ENCODE data around the gene TNFRSF11A. TPM values are rescaled to one million over a fixed set of nuclear protein-coding genes. Genes with fewer than 3 reads are reported as not detected.

TNFRSF11A gene
- total RNA-seq, 1 donor = not detected

DNA sequence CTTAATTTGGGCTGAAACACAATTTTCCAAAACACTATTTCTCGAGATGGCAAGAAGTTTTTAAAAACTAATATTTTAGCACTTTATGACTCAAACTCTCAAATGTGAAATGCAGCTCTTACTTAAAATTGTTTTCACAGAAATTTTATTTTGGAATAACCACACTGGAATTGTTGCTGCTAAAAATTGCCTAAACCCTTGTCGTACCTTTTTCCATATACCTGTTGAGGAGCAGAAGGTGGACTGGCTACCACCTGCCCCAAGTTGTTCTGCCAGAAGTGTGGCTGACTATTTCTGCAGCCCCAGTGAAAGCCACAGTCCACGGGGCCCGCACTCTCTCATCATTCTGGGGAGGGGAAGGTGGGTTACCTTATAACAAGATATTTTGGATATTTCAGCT is 23.4 kb downstream of the TNFRSF11A start:
- TF ChIP-seq, protein P1, sequence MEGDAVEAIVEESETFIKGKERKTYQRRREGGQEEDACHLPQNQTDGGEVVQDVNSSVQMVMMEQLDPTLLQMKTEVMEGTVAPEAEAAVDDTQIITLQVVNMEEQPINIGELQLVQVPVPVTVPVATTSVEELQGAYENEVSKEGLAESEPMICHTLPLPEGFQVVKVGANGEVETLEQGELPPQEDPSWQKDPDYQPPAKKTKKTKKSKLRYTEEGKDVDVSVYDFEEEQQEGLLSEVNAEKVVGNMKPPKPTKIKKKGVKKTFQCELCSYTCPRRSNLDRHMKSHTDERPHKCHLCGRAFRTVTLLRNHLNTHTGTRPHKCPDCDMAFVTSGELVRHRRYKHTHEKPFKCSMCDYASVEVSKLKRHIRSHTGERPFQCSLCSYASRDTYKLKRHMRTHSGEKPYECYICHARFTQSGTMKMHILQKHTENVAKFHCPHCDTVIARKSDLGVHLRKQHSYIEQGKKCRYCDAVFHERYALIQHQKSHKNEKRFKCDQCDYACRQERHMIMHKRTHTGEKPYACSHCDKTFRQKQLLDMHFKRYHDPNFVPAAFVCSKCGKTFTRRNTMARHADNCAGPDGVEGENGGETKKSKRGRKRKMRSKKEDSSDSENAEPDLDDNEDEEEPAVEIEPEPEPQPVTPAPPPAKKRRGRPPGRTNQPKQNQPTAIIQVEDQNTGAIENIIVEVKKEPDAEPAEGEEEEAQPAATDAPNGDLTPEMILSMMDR (IDR thresholded peaks at IDR 0.05; ENCODE audit: insufficient read depth, low read depth, low read length) = no peak
- DNase-seq (ENCODE audit: low read depth) = no peak
- H3K4me3 ChIP-seq (ENCODE audit: low read depth, low read length) = no peak overlapping the region

- no peak for DNase-seq (ENCODE audit: low read depth)
- no peak overlapping the region for H3K4me3 ChIP-seq (ENCODE audit: low read depth, low read length)
- TF ChIP-seq, protein P1 (IDR thresholded peaks at IDR 0.05; ENCODE audit: insufficient read depth, low read depth, low read length) = no peak
Measured at GRCh38 chr18:62353170-62353569, 28.1 kb downstream of the TNFRSF11A start.

DNA sequence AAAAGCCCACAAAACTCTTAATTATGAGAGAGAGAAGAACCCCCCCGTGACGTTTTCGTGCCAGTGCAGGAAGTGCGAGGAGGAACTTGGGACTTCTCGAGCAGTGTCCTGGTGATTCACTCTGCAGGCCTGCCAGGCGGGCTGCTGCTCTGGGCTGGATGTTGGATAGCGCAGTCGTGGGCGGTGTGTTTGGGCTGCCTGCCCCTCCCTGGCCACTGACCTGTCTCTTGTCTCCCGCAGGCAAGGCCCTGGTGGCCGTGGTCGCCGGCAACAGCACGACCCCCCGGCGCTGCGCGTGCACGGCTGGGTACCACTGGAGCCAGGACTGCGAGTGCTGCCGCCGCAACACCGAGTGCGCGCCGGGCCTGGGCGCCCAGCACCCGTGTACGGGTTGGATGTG is 29.0 kb downstream of the TNFRSF11A start:
- TF ChIP-seq, protein P1 (IDR thresholded peaks at IDR 0.05; ENCODE audit: insufficient read depth, low read depth, low read length) = no peak
- DNase-seq (ENCODE audit: low read depth) = no peak
- H3K4me3 ChIP-seq (ENCODE audit: low read depth, low read length) = no peak overlapping the region

GRCh38 chr18:62357079-62357719 is 32.1 kb downstream of the TNFRSF11A start:
- no peak overlapping the region for H3K4me3 ChIP-seq (ENCODE audit: low read depth, low read length)
- no peak for DNase-seq (ENCODE audit: low read depth)
- TF ChIP-seq, protein P1 (IDR thresholded peaks at IDR 0.05; ENCODE audit: insufficient read depth, low read depth, low read length) = no peak

DNA sequence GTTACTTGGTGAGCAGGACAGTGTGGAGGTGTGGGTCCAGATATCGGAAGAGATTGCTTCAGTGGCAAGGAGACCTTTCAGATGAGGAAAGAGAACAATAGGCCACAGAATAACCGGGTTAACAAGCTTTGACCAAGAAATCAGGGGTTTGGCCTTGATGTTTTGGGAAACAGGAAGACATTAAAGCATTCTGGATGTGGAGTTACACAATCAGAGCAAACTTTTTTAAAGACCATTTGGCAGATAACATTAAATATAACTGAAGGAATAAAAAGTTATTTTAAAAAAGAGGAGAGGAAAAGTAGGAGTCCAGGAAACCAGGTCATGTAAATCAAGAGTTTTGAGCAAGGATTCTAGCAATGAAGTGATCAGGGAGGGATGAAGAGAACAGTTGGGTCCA is 35.7 kb downstream of the TNFRSF11A start:
- no peak overlapping the region for H3K4me3 ChIP-seq (ENCODE audit: low read depth, low read length)
- TF ChIP-seq, protein P1 (IDR thresholded peaks at IDR 0.05; ENCODE audit: insufficient read depth, low read depth, low read length) = no peak
- DNase-seq (ENCODE audit: low read depth) = no peak

DNA sequence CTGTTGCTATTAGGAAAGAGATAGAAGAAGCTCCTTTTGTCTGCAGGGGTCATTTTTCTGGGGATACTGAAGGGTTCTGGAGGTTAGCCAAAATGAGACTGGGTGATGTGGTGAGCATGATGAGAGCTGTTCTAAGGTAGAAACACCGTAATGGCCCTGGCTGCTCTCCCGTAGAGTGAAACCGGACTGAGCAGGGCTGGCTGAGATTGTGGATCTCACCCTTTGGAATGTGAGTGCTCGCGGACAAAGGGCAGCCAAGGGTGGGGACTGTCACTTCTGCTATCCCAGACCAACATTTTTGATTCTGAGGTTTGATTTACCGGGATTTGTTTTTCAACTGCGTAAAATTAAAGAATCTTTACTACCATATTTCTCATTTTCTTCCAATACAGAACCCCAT is 36.2 kb downstream of the TNFRSF11A start:
- TF ChIP-seq, protein P1 (IDR thresholded peaks at IDR 0.05; ENCODE audit: insufficient read depth, low read depth, low read length) = no peak
- no peak for DNase-seq (ENCODE audit: low read depth)
- H3K4me3 ChIP-seq (ENCODE audit: low read depth, low read length) = no peak overlapping the region

- TF ChIP-seq, protein P1 (IDR thresholded peaks at IDR 0.05; ENCODE audit: insufficient read depth, low read depth, low read length) = no peak
- no peak overlapping the region for H3K4me3 ChIP-seq (ENCODE audit: low read depth, low read length)
- no peak for DNase-seq (ENCODE audit: low read depth)
Measured at GRCh38 chr18:62364558-62364957, 39.4 kb downstream of the TNFRSF11A start.
